Osteoblast (primary cell): ENCODE results near the gene WDFY1. TPM values are rescaled to one million over a fixed set of nuclear protein-coding genes. Genes with fewer than 3 reads are reported as not detected.
"Not testable (repeated sequence)": the region's sequence is repeated elsewhere in the genome, so short reads cannot be mapped to it uniquely, and the experiment has no call there.

Source experiments
- DNase-seq: peaks from one replicate; pipeline ENCODE4 v3.0.0; 2011; ENCODE audit warnings: low spot score, mixed read lengths; ENCODE audit not compliant: insufficient read length; ENCODE audit errors: missing footprints
- H2AFZ ChIP-seq: 2 replicates; pipeline ENCODE4 v1.6.0; 2011; ENCODE audit warnings: mild to moderate bottlenecking, low read length
- H3K27ac ChIP-seq: 2 replicates; pipeline ENCODE4 v1.5.1; 2011; ENCODE audit warnings: mild to moderate bottlenecking, low read depth, low read length, moderate library complexity
- H3K27me3 ChIP-seq: 2 replicates; pipeline ENCODE4 v1.6.0; 2012; ENCODE audit warnings: mild to moderate bottlenecking, control low read depth, inconsistent platforms, low read length, moderate library complexity; ENCODE audit not compliant: insufficient read depth
- H3K36me3 ChIP-seq: 2 replicates; pipeline ENCODE4 v1.5.1; 2011; ENCODE audit warnings: mild to moderate bottlenecking, low read length, control low read depth, moderate library complexity; ENCODE audit not compliant: insufficient read depth
- H3K4me1 ChIP-seq: 2 replicates; pipeline ENCODE4 v1.5.1; 2011; ENCODE audit warnings: mild to moderate bottlenecking, low read length, control low read depth, moderate library complexity; ENCODE audit not compliant: insufficient read depth
- H3K4me2 ChIP-seq: 2 replicates; pipeline ENCODE4 v1.6.0; 2011; ENCODE audit warnings: mild to moderate bottlenecking, low read length; ENCODE audit not compliant: insufficient read depth
- H3K4me3 ChIP-seq: fragments of 200-600 bp; sonication (generic); 3 replicates; pipeline ENCODE4 v1.5.1; 2012; ENCODE audit warnings: mild to moderate bottlenecking, low read length, inconsistent platforms; ENCODE audit not compliant: insufficient read depth
- H3K79me2 ChIP-seq: 2 replicates; pipeline ENCODE4 v1.6.0; 2012; ENCODE audit warnings: mild to moderate bottlenecking, low read length, control low read depth, inconsistent platforms; ENCODE audit not compliant: insufficient read depth
- H3K9me3 ChIP-seq: 2 replicates; pipeline ENCODE4 v1.5.1; 2011; ENCODE audit warnings: low read depth, low read length, control low read depth
- H4K20me1 ChIP-seq: 2 replicates; pipeline ENCODE4 v1.6.0; 2012; ENCODE audit warnings: mild to moderate bottlenecking, low read length, control low read depth; ENCODE audit not compliant: insufficient read depth
- CTCF ChIP-seq: IDR thresholded peaks from 2 replicates; pipeline ENCODE4 v1.5.1; 2011; ENCODE audit warnings: mild to moderate bottlenecking, low read depth, low read length, moderate library complexity; ENCODE audit errors: extremely low read depth
- total RNA-seq: library from RNA; depleted of rRNA; stranded (reverse); fragments of >200 nt; gene quantifications from 2 replicates; pipeline ENCODE4 v1.2.3, GENCODE V29; 2012

WDFY1 gene
- total RNA-seq, 1 donor = 74.6 TPM

- Histone ChIP-seq H3K4me3 (no peak overlapping the region), H4K20me1 (no peaks in the 10 kb centered on the region), H3K4me2 (no peak overlapping the region), H3K9me3 (no peaks in the 10 kb centered on the region), H3K79me2 (peaks cover 5% of the 10 kb centered on the region), H3K27me3 (no peaks in the 10 kb centered on the region), H3K27ac (no peak overlapping the region), H2AFZ (no peak overlapping the region), H3K36me3 (peaks cover 67% of the 10 kb centered on the region), H3K4me1 (peaks cover 19% of the 10 kb centered on the region)
- TF ChIP-seq CTCF = no peak
- no peak for DNase-seq
These were observed 62.4 kb downstream of the WDFY1 start for GRCh38 chr2:223882715-223883114.

GRCh38 chr2:223880796-223881195, 64.3 kb downstream of the WDFY1 start:
- H3K79me2 ChIP-seq = peaks cover 3% of the 10 kb centered on the region
- H3K4me2 ChIP-seq = no peak overlapping the region
- H3K4me3 ChIP-seq = no peak overlapping the region
- H3K27ac ChIP-seq = no peak overlapping the region
- no peaks in the 10 kb centered on the region for H3K27me3 ChIP-seq
- H4K20me1 ChIP-seq = no peaks in the 10 kb centered on the region
- DNase-seq = no peak
- no peak overlapping the region for H2AFZ ChIP-seq
- H3K36me3 ChIP-seq = peaks cover 78% of the 10 kb centered on the region
- peaks cover 9% of the 10 kb centered on the region for H3K4me1 ChIP-seq
- no peaks in the 10 kb centered on the region for H3K9me3 ChIP-seq
- TF ChIP-seq CTCF = no peak

GRCh38 chr2:223877721-223878410, 67.3 kb downstream of the WDFY1 start:
- H3K27me3 ChIP-seq = no peaks in the 10 kb centered on the region
- H3K4me1 ChIP-seq = no peaks in the 10 kb centered on the region
- peaks cover 76% of the 10 kb centered on the region for H3K36me3 ChIP-seq
- no peaks in the 10 kb centered on the region for H3K9me3 ChIP-seq
- no peaks in the 10 kb centered on the region for H3K79me2 ChIP-seq
- H4K20me1 ChIP-seq = no peaks in the 10 kb centered on the region
- no peak overlapping the region for H3K4me3 ChIP-seq
- no peak overlapping the region for H3K27ac ChIP-seq
- no peak overlapping the region for H2AFZ ChIP-seq
- no peak overlapping the region for H3K4me2 ChIP-seq
- TF ChIP-seq CTCF = no peak
- no peak for DNase-seq

- no peak overlapping the region for H3K4me3 ChIP-seq
- H3K9me3 ChIP-seq = no peaks in the 10 kb centered on the region
- DNase-seq = no peak
- H3K36me3 ChIP-seq = peaks cover 52% of the 10 kb centered on the region
- H3K27ac ChIP-seq = no peak overlapping the region
- H3K27me3 ChIP-seq = no peaks in the 10 kb centered on the region
- no peaks in the 10 kb centered on the region for H4K20me1 ChIP-seq
- no peaks in the 10 kb centered on the region for H3K79me2 ChIP-seq
- no peak for TF ChIP-seq CTCF
- no peak overlapping the region for H2AFZ ChIP-seq
- H3K4me1 ChIP-seq = no peaks in the 10 kb centered on the region
- H3K4me2 ChIP-seq = no peak overlapping the region
These were observed 71.5 kb downstream of the WDFY1 start for GRCh38 chr2:223873672-223874071.

- not testable (repeated sequence) for DNase-seq, H3K27me3 ChIP-seq, H4K20me1 ChIP-seq, H3K27ac ChIP-seq, H3K4me1 ChIP-seq, H3K4me2 ChIP-seq, H3K79me2 ChIP-seq, H3K9me3 ChIP-seq, H2AFZ ChIP-seq, H3K4me3 ChIP-seq
- peaks cover 46% of the 10 kb centered on the region for H3K36me3 ChIP-seq
These were observed 72.4 kb downstream of the WDFY1 start for GRCh38 chr2:223872772-223873171.

- H4K20me1 ChIP-seq, H3K4me3 ChIP-seq, H2AFZ ChIP-seq, DNase-seq, H3K4me1 ChIP-seq, H3K9me3 ChIP-seq, H3K27me3 ChIP-seq, H3K4me2 ChIP-seq, H3K27ac ChIP-seq, H3K79me2 ChIP-seq: not testable (repeated sequence)
- peaks cover 35% of the 10 kb centered on the region for H3K36me3 ChIP-seq
These were observed 73.5 kb downstream of the WDFY1 start for GRCh38 chr2:223871661-223872060.
